Stimulated activated CD8-positive, alpha-beta memory T cell treated with anti-CD3 and anti-CD28 coated beads, Interleukin-15, amount 100 ng/mL, for 48 hours (primary cell): Measurements from ENCODE around the gene FAM209B.
"Not testable (repeated sequence)": the region's sequence is repeated elsewhere in the genome, so short reads cannot be mapped to it uniquely, and the experiment has no call there.

Experiments
- DNase-seq, 2 donors: peaks; one replicate each; pipeline ENCODE4 v3.0.0-alpha.2; 2020; ENCODE audit warnings: low read depth in 2 of 2

The FAM209B gene

GRCh38 chr20:56540415-56540814 lies 7.4 kb downstream of the FAM209B start:
- DNase-seq = no peak

GRCh38 chr20:56542489-56543030 lies 9.5 kb downstream of the FAM209B start:
- no peak for DNase-seq

GRCh38 chr20:56551571-56551970 lies 18.5 kb downstream of the FAM209B start:
- no peak for DNase-seq

GRCh38 chr20:56552911-56553629 lies 20.0 kb downstream of the FAM209B start:
- DNase-seq = no peak

GRCh38 chr20:56554869-56555268 lies 21.8 kb downstream of the FAM209B start:
- no peak for DNase-seq

GRCh38 chr20:56558968-56559367 lies 25.9 kb downstream of the FAM209B start:
- no peak for DNase-seq

- not testable (repeated sequence) for DNase-seq
Measured at GRCh38 chr20:56564526-56564925, 31.5 kb downstream of the FAM209B start.

- DNase-seq = no peak
Measured at GRCh38 chr20:56565511-56565910, 32.5 kb downstream of the FAM209B start.

GRCh38 chr20:56566621-56567020 lies 33.6 kb downstream of the FAM209B start:
- DNase-seq = no peak

GRCh38 chr20:56570832-56571231 lies 37.8 kb downstream of the FAM209B start:
- DNase-seq = no peak

- no peak for DNase-seq
Measured at GRCh38 chr20:56572172-56572571, 39.1 kb downstream of the FAM209B start.

GRCh38 chr20:56573986-56574385 lies 40.9 kb downstream of the FAM209B start:
- DNase-seq = no peak

GRCh38 chr20:56574531-56575142 lies 41.6 kb downstream of the FAM209B start:
- no peak for DNase-seq

- DNase-seq = no peak
Measured at GRCh38 chr20:56575157-56575556, 42.1 kb downstream of the FAM209B start.

- DNase-seq = no peak
Measured at GRCh38 chr20:56575961-56576360, 42.9 kb downstream of the FAM209B start.

GRCh38 chr20:56579301-56579710 lies 46.3 kb downstream of the FAM209B start:
- no peak for DNase-seq

GRCh38 chr20:56580226-56580625 lies 47.2 kb downstream of the FAM209B start:
- DNase-seq = no peak

- DNase-seq = no peak
Measured at GRCh38 chr20:56581701-56582100, 48.7 kb downstream of the FAM209B start.

GRCh38 chr20:56582542-56582941 lies 49.5 kb downstream of the FAM209B start:
- DNase-seq = no peak

- DNase-seq = no peak
Measured at GRCh38 chr20:56584916-56585315, 51.9 kb downstream of the FAM209B start.
